DND-41 (cell line): ENCODE data around the gene CPT1A.

Experiments used
- ATAC-seq: fragments of 200-7000 bp; cut with Tn5 transposase; 3 replicates; pipeline ENCODE4 v1.9.1; 2021; ENCODE audit warnings: low read depth; ENCODE audit not compliant: insufficient read depth
- DNase-seq: peaks from one replicate; pipeline ENCODE4 v3.0.0-alpha.2; 2020
- H2AFZ ChIP-seq: 2 replicates; pipeline ENCODE4 v1.6.0; 2012; ENCODE audit warnings: low read depth, low read length
- H3K27ac ChIP-seq: 2 replicates; pipeline ENCODE4 v1.5.1; 2012; ENCODE audit warnings: low read length, inconsistent platforms
- H3K27me3 ChIP-seq: fragments of 200-600 bp; sonication (generic); 2 replicates; pipeline ENCODE4 v1.6.0; 2012; ENCODE audit warnings: low read length, mild to moderate bottlenecking, inconsistent platforms; ENCODE audit not compliant: insufficient read depth, poor library complexity
- H3K36me3 ChIP-seq: 2 replicates; pipeline ENCODE4 v1.5.1; 2012; ENCODE audit warnings: low read length, inconsistent platforms; ENCODE audit not compliant: insufficient read depth
- H3K4me1 ChIP-seq: 2 replicates; pipeline ENCODE4 v1.5.1; 2012; ENCODE audit warnings: mild to moderate bottlenecking, low read length; ENCODE audit not compliant: insufficient read depth
- H3K4me2 ChIP-seq: 2 replicates; pipeline ENCODE4 v1.6.0; 2012; ENCODE audit warnings: mild to moderate bottlenecking, moderate library complexity, low read length, inconsistent platforms; ENCODE audit not compliant: insufficient read depth
- H3K4me3 ChIP-seq, 2 experiments: fragments of 200-600 bp in 1 of 2; shearing (Covaris generic) in 1 of 2; 2 replicates each; pipeline ENCODE4 v1.5.1; 2012 to 2016; ENCODE audit warnings: inconsistent platforms in 2 of 2, low read length in 2 of 2, mild to moderate bottlenecking in 2 of 2, low read depth in 1 of 2, moderate library complexity in 1 of 2
- H3K79me2 ChIP-seq: 2 replicates; pipeline ENCODE4 v1.6.0; 2012; ENCODE audit warnings: low read length, inconsistent platforms; ENCODE audit not compliant: insufficient read depth
- H3K9ac ChIP-seq: 2 replicates; pipeline ENCODE4 v1.6.0; 2012; ENCODE audit warnings: low read depth, mild to moderate bottlenecking, inconsistent platforms, low read length, moderate library complexity
- H3K9me3 ChIP-seq: 2 replicates; pipeline ENCODE4 v1.5.1; 2012; ENCODE audit warnings: low read length, moderate library complexity, mild to moderate bottlenecking, inconsistent platforms; ENCODE audit not compliant: insufficient read depth, severe bottlenecking
- H4K20me1 ChIP-seq: 2 replicates; pipeline ENCODE4 v1.6.0; 2012; ENCODE audit warnings: low read length; ENCODE audit not compliant: insufficient read depth
- EZH2 ChIP-seq: IDR thresholded peaks from 3 replicates; pipeline ENCODE4 v1.6.1; 2012; ENCODE audit warnings: borderline replicate concordance, low read depth, mild to moderate bottlenecking, moderate library complexity, low read length, inconsistent platforms; ENCODE audit not compliant: severe bottlenecking
- TF ChIP-seq, protein P1 (sequence below): IDR thresholded peaks from 2 replicates; pipeline ENCODE4 v1.5.1; 2012; ENCODE audit warnings: borderline replicate concordance, low read length, moderate library complexity, mild to moderate bottlenecking; ENCODE audit not compliant: poor library complexity, severe bottlenecking; ENCODE audit errors: extremely low read depth

CPT1A gene

GRCh38 chr11:68748061-68748460 is 93.7 kb downstream of the CPT1A start:
- Histone ChIP-seq H3K4me3 (no peak overlapping the region), H3K9me3 (no peaks in the 10 kb centered on the region), H3K4me1 (peaks cover 6% of the 10 kb centered on the region), H3K27ac (no peak overlapping the region), H3K79me2 (no peaks in the 10 kb centered on the region), H3K27me3 (no peaks in the 10 kb centered on the region), H2AFZ (no peak overlapping the region), H3K9ac (no peak overlapping the region), H4K20me1 (no peaks in the 10 kb centered on the region), H3K4me2 (no peak overlapping the region), H3K36me3 (no peaks in the 10 kb centered on the region)
- TF ChIP-seq, protein P1, sequence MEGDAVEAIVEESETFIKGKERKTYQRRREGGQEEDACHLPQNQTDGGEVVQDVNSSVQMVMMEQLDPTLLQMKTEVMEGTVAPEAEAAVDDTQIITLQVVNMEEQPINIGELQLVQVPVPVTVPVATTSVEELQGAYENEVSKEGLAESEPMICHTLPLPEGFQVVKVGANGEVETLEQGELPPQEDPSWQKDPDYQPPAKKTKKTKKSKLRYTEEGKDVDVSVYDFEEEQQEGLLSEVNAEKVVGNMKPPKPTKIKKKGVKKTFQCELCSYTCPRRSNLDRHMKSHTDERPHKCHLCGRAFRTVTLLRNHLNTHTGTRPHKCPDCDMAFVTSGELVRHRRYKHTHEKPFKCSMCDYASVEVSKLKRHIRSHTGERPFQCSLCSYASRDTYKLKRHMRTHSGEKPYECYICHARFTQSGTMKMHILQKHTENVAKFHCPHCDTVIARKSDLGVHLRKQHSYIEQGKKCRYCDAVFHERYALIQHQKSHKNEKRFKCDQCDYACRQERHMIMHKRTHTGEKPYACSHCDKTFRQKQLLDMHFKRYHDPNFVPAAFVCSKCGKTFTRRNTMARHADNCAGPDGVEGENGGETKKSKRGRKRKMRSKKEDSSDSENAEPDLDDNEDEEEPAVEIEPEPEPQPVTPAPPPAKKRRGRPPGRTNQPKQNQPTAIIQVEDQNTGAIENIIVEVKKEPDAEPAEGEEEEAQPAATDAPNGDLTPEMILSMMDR: no peak
- no peak for TF ChIP-seq EZH2
- DNase-seq (no peak), ATAC-seq (no peak)

DNA sequence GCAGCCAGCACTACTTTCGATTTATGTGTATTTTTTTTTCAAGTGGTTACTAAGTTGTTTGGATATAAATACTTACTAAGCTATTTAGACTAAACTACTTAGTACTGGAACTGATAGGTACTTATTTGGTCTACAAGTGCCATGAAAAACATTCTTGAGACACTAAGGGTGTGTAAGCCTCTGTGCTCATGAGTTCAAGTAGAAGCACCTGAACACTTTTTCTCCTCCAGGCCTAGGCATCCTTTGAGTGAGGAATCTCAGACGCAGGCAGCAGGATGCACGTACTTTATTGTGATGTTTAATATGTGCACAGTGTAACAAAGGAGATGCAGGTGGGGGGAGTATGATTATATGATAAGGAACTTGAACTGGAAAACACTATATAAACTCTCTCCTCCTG is 98.2 kb downstream of the CPT1A start:
- Histone ChIP-seq H3K9me3 (no peaks in the 10 kb centered on the region), H3K36me3 (no peaks in the 10 kb centered on the region)

GRCh38 chr11:68741463-68741862 is 100.3 kb downstream of the CPT1A start:
- TF ChIP-seq, protein P1: no peak
- no peak for TF ChIP-seq EZH2
- Histone ChIP-seq H4K20me1 (no peaks in the 10 kb centered on the region), H3K79me2 (no peaks in the 10 kb centered on the region), H3K9ac (no peak overlapping the region), H2AFZ (no peak overlapping the region), H3K27me3 (no peaks in the 10 kb centered on the region), H3K4me3 (no peak overlapping the region), H3K9me3 (no peaks in the 10 kb centered on the region), H3K27ac (no peak overlapping the region), H3K4me2 (no peak overlapping the region), H3K36me3 (no peaks in the 10 kb centered on the region), H3K4me1 (no peaks in the 10 kb centered on the region)
- ATAC-seq (no peak), DNase-seq (no peak)

More for the DNA sequence above, 98.2 kb downstream of the CPT1A start:
- Histone ChIP-seq H3K4me2 (no peak overlapping the region), H4K20me1 (no peaks in the 10 kb centered on the region), H3K27me3 (no peaks in the 10 kb centered on the region), H3K4me3 (no peak overlapping the region), H3K9ac (no peak overlapping the region), H3K27ac (no peak overlapping the region), H2AFZ (no peak overlapping the region), H3K79me2 (no peaks in the 10 kb centered on the region), H3K4me1 (no peaks in the 10 kb centered on the region)
- no peak for DNase-seq
- no peak for ATAC-seq
- TF ChIP-seq EZH2: no peak
- TF ChIP-seq, protein P1: no peak

DNA sequence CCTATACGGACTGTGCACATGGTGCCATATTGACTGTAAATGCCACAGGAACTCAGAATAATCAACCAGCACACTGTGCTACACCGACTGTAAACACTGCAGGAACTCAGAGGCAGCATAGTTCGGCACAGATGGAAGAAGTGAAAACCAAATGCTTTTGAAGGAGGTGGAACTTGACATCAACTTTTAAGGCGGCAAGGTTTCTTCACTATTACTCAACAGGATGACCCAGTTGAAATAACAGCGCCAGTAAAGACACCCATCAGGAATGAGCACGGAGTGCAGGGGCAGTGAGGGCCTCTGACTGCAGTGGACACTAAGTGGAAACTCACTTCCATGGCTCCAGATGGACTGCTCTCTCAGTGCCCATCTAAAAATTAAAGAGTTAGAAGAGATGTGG is 106.1 kb downstream of the CPT1A start:
- Histone ChIP-seq H4K20me1 (no peaks in the 10 kb centered on the region), H3K79me2 (no peaks in the 10 kb centered on the region), H3K36me3 (no peaks in the 10 kb centered on the region), H3K9me3 (no peaks in the 10 kb centered on the region), H3K4me3 (no peak overlapping the region), H3K4me2 (no peak overlapping the region), H3K27ac (no peak overlapping the region), H3K27me3 (peaks cover 6% of the 10 kb centered on the region), H3K9ac (no peak overlapping the region), H3K4me1 (no peaks in the 10 kb centered on the region), H2AFZ (no peak overlapping the region)
- DNase-seq (no peak), ATAC-seq (no peak)
- TF ChIP-seq, protein P1: no peak
- no peak for TF ChIP-seq EZH2
